NCI-H1417 treated with DMSO at 0.1 percent for 48 hours (cell line): Measurements from ENCODE around the gene TNFRSF18.

Experiments
- DNase-seq: peaks from one replicate; lab custom pipeline; 2025; lab: John Stamatoyannopoulos, UW

TNFRSF18 gene

GRCh38 chr1:1213345-1214265 is 7.2 kb upstream of the TNFRSF18 start, which contains the start of gene TNFRSF4:
Gene TNFRSF4 (minus strand): TSS chr1:1214153. CDS start chr1:1214127, 26 bp downstream.
- no peak for DNase-seq

GRCh38 chr1:1212780-1213344 is 6.5 kb upstream of the TNFRSF18 start:
- DNase-seq = no peak

- DNase-seq = no peak
These were observed 5.4 kb upstream of the TNFRSF18 start for GRCh38 chr1:1211541-1212441.

- DNase-seq = no peak
These were observed 4.5 kb upstream of the TNFRSF18 start for GRCh38 chr1:1210726-1211540.

GRCh38 chr1:1208713-1209433 is 2.5 kb upstream of the TNFRSF18 start:
- DNase-seq = no peak

GRCh38 chr1:1207571-1207892 is 1.1 kb upstream of the TNFRSF18 start:
- DNase-seq = no peak

- DNase-seq = no peak
These were observed 657 bp upstream of the TNFRSF18 start for GRCh38 chr1:1206966-1207531.

GRCh38 chr1:1205769-1206375 is 520 bp downstream of the TNFRSF18 start:
- DNase-seq = no peak

- DNase-seq = no peak
These were observed 1.2 kb downstream of the TNFRSF18 start for GRCh38 chr1:1204998-1205768.

GRCh38 chr1:1204425-1204920 is 1.9 kb downstream of the TNFRSF18 start:
- no peak for DNase-seq

GRCh38 chr1:1203561-1204424 is 2.6 kb downstream of the TNFRSF18 start:
- no peak for DNase-seq

GRCh38 chr1:1202831-1203560 is 3.4 kb downstream of the TNFRSF18 start:
- DNase-seq = no peak

- DNase-seq = no peak
These were observed 5.2 kb downstream of the TNFRSF18 start for GRCh38 chr1:1200876-1201810.

GRCh38 chr1:1199961-1200875 is 6.2 kb downstream of the TNFRSF18 start:
- no peak for DNase-seq
